ENCODE data around the gene NRXN3. TPM values are rescaled to one million over a fixed set of nuclear protein-coding genes. Genes with fewer than 3 reads are reported as not detected.

The NRXN3 gene
- total RNA-seq, 1 experiment from 2014 or later = not detected

GRCh38 chr14:78152201-78153063, 17.7 kb upstream of the NRXN3 start:
- no peak overlapping the region for H3K9ac ChIP-seq (ENCODE audit: low read length)
- H2AFZ ChIP-seq (ENCODE audit: low read depth, low read length, poor library complexity, severe bottlenecking) = no peak overlapping the region
- TF ChIP-seq EZH2phosphoT487 (IDR thresholded peaks at IDR 0.05; ENCODE audit: borderline replicate concordance) (no peak), ELF1 (IDR thresholded peaks at IDR 0.05; ENCODE audit: borderline replicate concordance, low read depth) (no peak), CBX3 (IDR thresholded peaks at IDR 0.05; ENCODE audit: low read depth) (no peak), ZBTB33 (IDR thresholded peaks at IDR 0.05; ENCODE audit: extremely low read depth, insufficient replicate concordance, low read length) (no peak), EGR1 (IDR thresholded peaks at IDR 0.05; ENCODE audit: low read depth) (no peak), SP1 (IDR thresholded peaks at IDR 0.05; ENCODE audit: low read depth) (no peak), MAX (IDR thresholded peaks at IDR 0.05) (no peak), FOSL1 (IDR thresholded peaks at IDR 0.05; ENCODE audit: low read depth) (no peak), CTCF (IDR thresholded peaks at IDR 0.05 in 2 of 3, conservative IDR thresholded peaks at IDR 0.05 in 1 of 3; ENCODE audit: borderline replicate concordance in 1 of 3, insufficient read depth in 1 of 3, low read depth in 2 of 3, low read length in 2 of 3) (no peak), SIN3A (IDR thresholded peaks at IDR 0.05; ENCODE audit: low read depth) (no peak), POLR2A (IDR thresholded peaks at IDR 0.05; ENCODE audit: borderline replicate concordance, extremely low read depth, insufficient read depth, insufficient read length) (no peak), RAD21 (IDR thresholded peaks at IDR 0.05; ENCODE audit: low read depth) (no peak), ZNF274 (IDR thresholded peaks at IDR 0.05; ENCODE audit: low read depth, low read length) (no peak), ZFX (IDR thresholded peaks at IDR 0.05) (no peak), YY1 (IDR thresholded peaks at IDR 0.05; ENCODE audit: extremely low read depth, insufficient replicate concordance, low read depth, low read length) (no peak), SRF (IDR thresholded peaks at IDR 0.05; ENCODE audit: low read depth) (no peak), POLR2AphosphoS5 (IDR thresholded peaks at IDR 0.05; ENCODE audit: low read depth, low read length) (no peak), REST (IDR thresholded peaks at IDR 0.05; ENCODE audit: low read depth) (no peak)
- H3K4me1 ChIP-seq (ENCODE audit: control insufficient read depth in 1 of 2, insufficient read depth in 2 of 2, low read length in 2 of 2) = no peaks in the 10 kb centered on the region
- no peaks in the 10 kb centered on the region for H4K20me1 ChIP-seq (ENCODE audit: insufficient read depth)
- no peaks in the 10 kb centered on the region for H3K36me3 ChIP-seq (ENCODE audit: control insufficient read depth in 1 of 2, insufficient read depth in 2 of 2, low read length in 2 of 2)
- no TSS peak for BruUV-seq (replicated peaks)
- DNase-seq (ENCODE audit: low read depth, low spot score) (no peak), ATAC-seq (no peak)
- no peaks in the 10 kb centered on the region for H3K79me2 ChIP-seq (ENCODE audit: insufficient read depth, low read length)
- no peaks in the 10 kb centered on the region for H3K9me3 ChIP-seq (ENCODE audit: control insufficient read depth in 1 of 2, insufficient read depth in 1 of 2, low read depth in 1 of 2, low read length in 2 of 2)
- RAD21 ChIA-PET (ENCODE audit: low non-redundant PET in 1 of 2, low total read pairs in 2 of 2, uncharacterized antibody in 2 of 2, unreplicated experiment in 2 of 2) = no interaction called here
- no peak overlapping the region for H3K4me2 ChIP-seq (ENCODE audit: low read length)
- H3K27ac ChIP-seq (ENCODE audit: low read depth, low read length) = no peak overlapping the region
- POLR2A ChIA-PET = no interaction called here
- intact Hi-C loops (cut with micrococcal nuclease) = loop anchor here (10.0 kb wide), 1 partner anchor 298 kb away; no protein-coding TSS in a partner anchor
- CTCF ChIA-PET = no interaction called here
- no peaks in the 10 kb centered on the region for H3K9me2 ChIP-seq (ENCODE audit: insufficient read depth)
- H3K4me3 ChIP-seq (replicated peaks in 1 of 2; ENCODE audit: low read depth in 1 of 2, low read length in 2 of 2) = no peak overlapping the region
- H3K27me3 ChIP-seq (ENCODE audit: insufficient read depth, low read length) = peaks cover 28% of the 10 kb centered on the region; the same call in 1 of the 2 replicates

Measured in HCT116 (cell line).